ENCODE results near the gene ZNF689. TPM values are rescaled to one million over a fixed set of nuclear protein-coding genes. Genes with fewer than 3 reads are reported as not detected.
A peak's percentile ranks its signal among the peaks of the same experiment; 100 is the strongest.

ZNF689 gene
- total and polyA plus RNA-seq, 2 of the 4 experiments (the other 2 are of a cell fraction) = 2.7 to 2.9 TPM

- Histone ChIP-seq H4K5ac (ENCODE audit: low read depth, low read length) (peak overlapping the region; percentile 93), H3K79me1 (ENCODE audit: low read depth in 1 of 2, low read length in 2 of 2) (peaks cover 7 to 28% of the 10 kb centered on the region in 2 experiments; a peak in 2 of 4 replicates), H3K23ac (ENCODE audit: low read depth, low read length) (peak overlapping the region; percentile 83; the same call in 1 of the 2 replicates), H3K18ac (ENCODE audit: low read depth, low read length) (peak overlapping the region; percentile 71), H2BK20ac (ENCODE audit: low read depth, low read length) (peak overlapping the region; percentile 18; the same call in 1 of the 2 replicates), H3K36me3 (ENCODE audit: control insufficient read depth, insufficient read depth, low read length) (peaks cover 17% of the 10 kb centered on the region), H4K8ac (ENCODE audit: low read depth in 2 of 2, low read length in 2 of 2) (peak overlapping the region; percentile 94 to 99), H3K14ac (replicated peaks; ENCODE audit: low read depth, low read length) (peak overlapping the region; percentile 98), H3K9me1 (ENCODE audit: insufficient read depth, low read length) (no peaks in the 10 kb centered on the region), H2AK5ac (ENCODE audit: low read depth, low read length) (peak overlapping the region; percentile 87), H4K20me1 (ENCODE audit: insufficient read depth, low read length) (no peaks in the 10 kb centered on the region; the same call in 1 of the 2 replicates), H3K56ac (ENCODE audit: extremely low read depth, insufficient read depth, low read length) (no peak overlapping the region), H3K4me1 (ENCODE audit: control insufficient read depth, insufficient read depth, low read length) (no peaks in the 10 kb centered on the region), H2AFZ (replicated peaks; ENCODE audit: low read length, poor library complexity) (peak overlapping the region; percentile 97), H3K27ac (ENCODE audit: insufficient read depth, low read length) (peak overlapping the region; percentile 67), H2BK120ac (ENCODE audit: low read depth, low read length) (peak overlapping the region; percentile 55; the same call in 1 of the 2 replicates), H2BK15ac (ENCODE audit: low read depth, low read length) (peak overlapping the region; percentile 31; the same call in 1 of the 3 replicates), H2AK9ac (replicated peaks; ENCODE audit: low read depth, low read length, poor library complexity) (peak overlapping the region; percentile 97), H3K4ac (ENCODE audit: low read depth, low read length) (peak overlapping the region; percentile 98), H3K4me3 (ENCODE audit: insufficient read depth, low read depth, low read length) (peak overlapping the region; percentile 44; the same call in 1 of the 2 replicates), H2BK5ac (ENCODE audit: low read depth, low read length, poor library complexity, severe bottlenecking) (peak overlapping the region; percentile 68), H3K9me3 (ENCODE audit: control insufficient read depth, insufficient read depth, low read length) (no peaks in the 10 kb centered on the region), H4K91ac (ENCODE audit: insufficient read depth, low read depth, low read length) (peak overlapping the region; percentile 96), H3K9ac (ENCODE audit: low read depth, low read length) (peak overlapping the region; percentile 56), H3K4me2 (ENCODE audit: low read depth, low read length) (peak overlapping the region; percentile 86), H3K27me3 (ENCODE audit: control insufficient read depth, insufficient read depth, low read length) (no peaks in the 10 kb centered on the region)
- ChIA-PET POLR2A (ENCODE audit: unreplicated experiment) (no interaction called here), CTCF (interaction anchor here (0.6 kb wide), 2 partner anchors 77 to 399 kb away, joined by 3 to 5 read pairs; no protein-coding TSS in a partner anchor)
- dilution Hi-C loops (cut with HindIII; ENCODE audit: low sequenced_read_pairs, unreplicated experiment) = no loop called here
- BruUV-seq (replicated peaks) = no TSS peak
- 87% methylated on average over 11 of the region's 21 CpGs; no CpG with 5 or more reads in 1 of the 2 experiments for WGBS, 2 experiments (ENCODE audit: extremely low coverage in 2 of 2, insufficient read length in 1 of 2)
- in situ Hi-C loops (cut with MboI; ENCODE audit: low sequenced_read_pairs) = no loop called here
- ATAC-seq (ENCODE audit: low read depth) = no peak
- DNase-seq = no peak
- TF ChIP-seq NFE2L2 (IDR thresholded peaks at IDR 0.05; ENCODE audit: low read depth, low read length) (no peak), POLR2A (IDR thresholded peaks at IDR 0.05; ENCODE audit: low read depth, low read length) (no peak), CEBPB (IDR thresholded peaks at IDR 0.05; ENCODE audit: low read depth, low read length) (no peak), RFX5 (IDR thresholded peaks at IDR 0.05; ENCODE audit: low read depth, low read length) (no peak), MAZ (IDR thresholded peaks at IDR 0.05; ENCODE audit: borderline replicate concordance, low read depth, low read length) (no peak), SMC3 (IDR thresholded peaks at IDR 0.05; ENCODE audit: low read depth, low read length) (no peak), MXI1 (IDR thresholded peaks at IDR 0.05; ENCODE audit: borderline replicate concordance, low read depth, low read length) (no peak), MAFK (IDR thresholded peaks at IDR 0.05; ENCODE audit: low read depth, low read length) (no peak), BHLHE40 (IDR thresholded peaks at IDR 0.05; ENCODE audit: low read depth, low read length) (no peak)
- TF ChIP-seq, protein P1, sequence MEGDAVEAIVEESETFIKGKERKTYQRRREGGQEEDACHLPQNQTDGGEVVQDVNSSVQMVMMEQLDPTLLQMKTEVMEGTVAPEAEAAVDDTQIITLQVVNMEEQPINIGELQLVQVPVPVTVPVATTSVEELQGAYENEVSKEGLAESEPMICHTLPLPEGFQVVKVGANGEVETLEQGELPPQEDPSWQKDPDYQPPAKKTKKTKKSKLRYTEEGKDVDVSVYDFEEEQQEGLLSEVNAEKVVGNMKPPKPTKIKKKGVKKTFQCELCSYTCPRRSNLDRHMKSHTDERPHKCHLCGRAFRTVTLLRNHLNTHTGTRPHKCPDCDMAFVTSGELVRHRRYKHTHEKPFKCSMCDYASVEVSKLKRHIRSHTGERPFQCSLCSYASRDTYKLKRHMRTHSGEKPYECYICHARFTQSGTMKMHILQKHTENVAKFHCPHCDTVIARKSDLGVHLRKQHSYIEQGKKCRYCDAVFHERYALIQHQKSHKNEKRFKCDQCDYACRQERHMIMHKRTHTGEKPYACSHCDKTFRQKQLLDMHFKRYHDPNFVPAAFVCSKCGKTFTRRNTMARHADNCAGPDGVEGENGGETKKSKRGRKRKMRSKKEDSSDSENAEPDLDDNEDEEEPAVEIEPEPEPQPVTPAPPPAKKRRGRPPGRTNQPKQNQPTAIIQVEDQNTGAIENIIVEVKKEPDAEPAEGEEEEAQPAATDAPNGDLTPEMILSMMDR (conservative IDR thresholded peaks at IDR 0.05; ENCODE audit: low read depth, low read length) = no peak
- intact Hi-C loops (cut with micrococcal nuclease) = loop anchor here (1.0 kb wide), 1 partner anchor 26 kb away; the partner anchor contains the start of gene ZNF785
Observed at GRCh38 chr16:30558789-30559377, 51.3 kb downstream of the ZNF689 start.

Data from IMR-90 (cell line).